HT1080 (cell line): ENCODE measurements around the gene SPTLC3. TPM values are rescaled to one million over a fixed set of nuclear protein-coding genes. Genes with fewer than 3 reads are reported as not detected.

Experiments used
- DNase-seq: peaks from one replicate; pipeline ENCODE4 v3.0.0-alpha.2; 2015; ENCODE audit warnings: low read depth
- total RNA-seq: library from RNA; depleted of rRNA; stranded (reverse); fragments of >200 nt; shearing (Covaris generic); gene quantifications from 2 replicates; pipeline ENCODE4 v1.2.3, GENCODE V29; 2014

The SPTLC3 gene
- total RNA-seq, 1 experiment from 2014 or later, result 8.6 TPM

DNA sequence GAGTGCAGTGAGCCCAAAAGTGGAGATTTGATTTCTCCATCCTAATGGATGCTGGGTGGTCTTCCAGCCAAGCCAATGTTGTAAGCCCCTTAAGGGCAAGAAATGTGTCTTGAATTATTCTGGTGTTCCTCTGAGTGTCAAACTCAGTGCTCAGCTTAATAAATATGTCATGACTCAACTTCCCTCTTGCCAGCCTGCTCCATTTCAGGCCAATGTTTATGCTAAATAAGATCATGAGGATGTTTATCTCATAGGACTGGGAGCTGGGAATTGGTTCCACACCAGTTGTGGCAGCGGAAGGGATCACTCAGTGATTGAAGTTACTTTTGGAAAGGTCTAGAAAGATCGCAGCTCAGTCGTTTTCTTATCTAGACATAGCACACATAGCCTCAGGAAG, 121.9 kb downstream of the SPTLC3 start:
- DNase-seq, result no peak

DNA sequence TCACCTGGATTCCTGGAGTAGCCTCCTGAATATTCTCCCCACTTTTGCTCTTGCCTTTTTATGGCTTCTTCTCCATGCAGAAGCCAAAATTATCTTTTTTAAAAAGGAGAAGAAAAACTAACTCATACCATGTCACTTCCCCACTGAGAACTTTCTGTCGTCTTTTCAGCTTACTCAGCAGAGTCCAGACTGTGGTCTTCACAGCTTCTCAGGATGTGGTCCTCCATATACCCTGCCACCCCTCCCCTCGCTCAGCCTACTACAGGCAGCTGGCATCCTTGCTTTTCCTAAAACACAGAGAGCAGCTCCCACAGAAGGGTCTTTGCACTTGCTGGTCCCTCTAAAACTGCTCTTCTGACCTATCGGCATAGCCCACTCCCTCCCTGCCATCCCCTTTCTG, 122.9 kb downstream of the SPTLC3 start:
- DNase-seq, result no peak

GRCh38 chr20:13139459-13140150, 130.8 kb downstream of the SPTLC3 start:
- peak; percentile 62 for DNase-seq

GRCh38 chr20:13140201-13140600, 131.4 kb downstream of the SPTLC3 start:
- no peak for DNase-seq

DNA sequence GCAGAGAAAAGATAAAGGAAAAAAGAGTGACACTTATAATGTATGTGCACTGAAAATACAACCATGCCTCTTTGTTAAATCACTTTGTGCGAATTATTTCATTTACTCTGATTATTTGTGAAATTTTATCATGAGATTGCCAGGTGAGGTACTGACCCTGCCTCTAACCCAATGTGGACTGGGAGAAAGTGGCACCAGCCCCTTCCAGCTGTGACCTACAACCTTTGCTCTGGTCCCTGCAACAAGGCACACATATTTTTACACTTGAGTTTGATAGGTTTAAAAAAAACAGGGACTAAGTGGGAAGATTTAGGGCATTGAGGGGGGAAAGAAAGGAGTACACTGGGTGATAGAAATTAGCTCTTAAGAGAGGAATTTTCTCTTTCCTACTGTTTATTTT, 132.0 kb downstream of the SPTLC3 start:
- no peak for DNase-seq

DNA sequence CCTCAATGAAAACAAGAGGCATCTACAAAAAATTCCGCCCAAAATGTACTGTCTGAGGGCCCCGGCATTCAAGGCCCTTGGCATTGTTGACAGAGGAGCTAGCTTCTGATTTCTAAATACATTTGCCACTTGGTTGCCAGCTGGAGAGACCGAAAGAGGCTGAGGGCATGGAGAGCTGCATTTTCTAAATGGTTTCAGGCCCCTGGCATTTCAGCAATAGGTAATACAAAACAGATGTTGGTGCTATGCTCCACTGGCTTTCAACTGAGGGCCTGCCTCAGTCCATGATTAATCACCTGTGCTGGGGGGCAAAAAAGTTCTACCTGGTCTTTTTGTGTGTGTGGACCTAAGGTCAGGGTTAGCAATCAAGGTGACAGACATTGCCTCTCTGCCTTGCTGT, 132.8 kb downstream of the SPTLC3 start:
- DNase-seq, result no peak

DNA sequence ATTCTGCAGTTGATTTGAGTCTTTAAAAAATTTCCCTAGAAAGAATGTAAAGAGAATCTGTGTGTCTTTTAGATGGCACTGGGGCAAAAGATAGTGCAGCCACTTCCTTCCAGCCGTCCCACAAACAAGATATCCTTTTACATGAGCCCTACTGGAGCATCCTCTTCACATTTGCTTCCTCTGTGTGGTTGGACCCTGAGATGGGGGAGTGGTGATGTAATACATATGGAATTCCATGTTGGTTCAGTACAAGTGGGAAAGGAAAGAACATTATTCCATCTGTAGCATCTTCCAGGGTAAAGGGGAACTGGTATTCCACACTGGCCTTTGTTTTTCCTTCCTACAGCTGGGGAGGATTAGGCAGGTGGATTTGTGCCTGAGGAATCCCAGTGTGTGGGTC, 133.4 kb downstream of the SPTLC3 start:
- peak; percentile 85 for DNase-seq

DNA sequence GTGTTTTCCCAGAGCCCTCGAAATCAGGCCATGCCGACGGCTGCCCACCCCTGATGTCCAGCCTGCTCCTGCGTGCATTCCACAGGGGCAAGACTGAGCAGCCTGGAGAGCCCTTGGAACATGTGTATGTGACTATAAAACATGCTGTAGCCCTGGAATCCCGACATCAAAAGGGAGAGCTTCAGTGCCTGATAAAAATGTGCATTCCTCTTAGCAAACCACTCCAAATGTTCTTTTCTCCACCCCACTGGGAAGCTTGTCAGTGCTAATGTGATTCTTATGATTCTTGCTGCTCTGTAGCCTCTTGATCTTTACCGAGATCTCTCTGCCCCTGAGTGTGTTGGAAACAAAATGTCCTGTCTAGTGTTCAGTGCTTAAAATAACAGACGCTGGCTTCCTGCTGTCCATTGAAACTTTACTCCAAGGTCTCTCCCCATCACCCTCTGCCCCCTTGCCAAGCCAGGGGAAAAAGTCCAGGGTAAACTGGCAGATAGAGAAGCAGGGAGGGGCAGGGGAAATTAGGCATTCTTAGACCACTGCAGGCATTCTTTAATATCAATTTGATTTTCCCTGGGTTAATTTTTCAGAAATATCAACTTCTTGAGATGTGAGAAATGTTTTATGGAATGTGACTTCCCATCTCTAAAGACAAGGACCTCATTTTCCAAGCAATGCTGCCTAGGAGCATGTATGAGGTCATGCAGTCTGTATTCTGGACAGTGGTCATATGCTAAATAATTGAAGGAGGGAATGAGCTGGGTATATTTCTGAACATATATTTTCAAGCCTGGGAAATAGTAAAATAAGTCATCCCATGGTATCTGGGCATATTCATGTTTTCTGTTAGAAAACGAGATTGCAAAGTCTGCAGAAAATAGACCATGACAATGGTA, 138.5 kb downstream of the SPTLC3 start:
- no peak for DNase-seq

DNA sequence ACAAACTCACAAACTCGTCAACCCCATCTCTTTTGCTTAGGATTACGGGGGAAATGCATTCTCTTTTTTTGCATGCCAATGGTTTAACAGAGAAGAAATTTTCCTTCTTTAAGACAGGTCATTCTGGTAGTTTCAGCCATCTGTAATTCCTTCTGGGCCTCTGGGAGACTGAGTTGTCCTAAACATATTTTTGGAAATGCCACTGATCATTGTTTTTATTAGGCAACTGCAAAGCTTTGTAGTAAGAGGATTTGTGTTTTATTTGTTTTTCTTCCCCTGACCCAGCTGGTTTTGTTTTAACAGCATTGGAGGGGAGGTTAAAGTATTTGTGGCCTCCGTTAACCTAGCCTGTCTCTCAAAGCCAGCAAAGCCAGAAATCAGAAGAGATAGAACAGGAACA, 139.2 kb downstream of the SPTLC3 start:
- DNase-seq, result no peak

DNA sequence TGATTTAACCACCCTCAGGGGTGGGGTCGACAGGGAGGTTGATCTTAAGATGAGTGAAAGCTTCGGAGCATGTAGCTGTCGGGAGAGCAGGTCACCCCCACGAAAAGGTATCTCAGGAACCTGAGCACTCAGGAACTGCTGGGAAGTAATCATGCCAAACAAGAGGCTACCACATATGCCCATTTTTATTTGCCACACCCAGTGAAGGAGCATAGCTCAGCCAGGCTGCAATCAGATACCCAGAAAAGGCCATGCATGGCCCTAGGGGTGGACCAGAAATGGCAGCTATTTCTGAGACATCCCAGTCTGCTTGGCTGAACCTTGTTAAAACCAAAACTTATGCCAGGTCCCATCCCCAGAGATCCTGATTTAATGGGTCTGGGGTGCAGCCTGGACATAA, 139.6 kb downstream of the SPTLC3 start:
- no peak for DNase-seq

DNA sequence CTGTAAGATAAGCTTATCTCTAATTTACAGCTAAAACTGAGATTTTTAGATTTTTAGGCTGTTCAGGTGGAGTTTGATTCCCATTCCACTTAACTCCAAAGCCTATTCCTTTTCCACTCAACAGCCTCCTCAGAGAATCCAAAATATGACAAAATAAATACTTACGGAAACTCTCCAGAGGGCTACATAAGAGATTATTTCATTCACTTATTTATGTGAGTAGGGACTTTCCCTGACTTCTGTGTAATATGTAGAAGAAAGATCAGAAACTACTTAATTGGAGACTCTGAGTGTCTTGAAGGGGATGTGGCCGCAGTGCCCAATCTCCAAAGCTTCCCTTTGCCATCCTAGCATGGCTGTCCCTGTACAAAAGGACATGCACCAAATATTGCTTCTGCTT, 140.2 kb downstream of the SPTLC3 start:
- no peak for DNase-seq

GRCh38 chr20:13149371-13150105, 140.8 kb downstream of the SPTLC3 start:
- DNase-seq, result no peak

GRCh38 chr20:13158369-13158768, 149.6 kb downstream of the SPTLC3 start:
- DNase-seq, result no peak

- DNase-seq, result no peak
Observed at GRCh38 chr20:13159889-13160288, 151.1 kb downstream of the SPTLC3 start.

GRCh38 chr20:13165203-13165602, 156.4 kb downstream of the SPTLC3 start:
- no peak for DNase-seq

DNA sequence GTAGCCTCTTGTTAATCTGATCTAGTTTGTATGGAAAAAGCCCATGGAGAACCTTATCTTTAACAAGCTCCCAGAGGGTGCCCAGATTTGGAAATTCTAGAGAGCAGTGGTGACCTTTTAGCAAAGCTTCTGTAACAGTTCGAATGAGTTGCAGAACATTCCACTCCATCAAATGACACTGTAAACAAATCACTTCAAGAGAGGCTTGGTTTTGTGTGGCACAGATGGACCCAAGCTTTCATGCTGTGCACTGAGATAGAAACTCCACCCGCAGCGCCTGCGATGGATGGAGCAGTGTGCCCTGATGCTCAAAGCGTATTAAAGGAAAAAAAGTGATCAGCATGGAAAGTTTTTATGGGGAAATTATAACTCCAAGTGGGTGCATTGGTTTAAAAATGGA, 157.2 kb downstream of the SPTLC3 start:
- no peak for DNase-seq

DNA sequence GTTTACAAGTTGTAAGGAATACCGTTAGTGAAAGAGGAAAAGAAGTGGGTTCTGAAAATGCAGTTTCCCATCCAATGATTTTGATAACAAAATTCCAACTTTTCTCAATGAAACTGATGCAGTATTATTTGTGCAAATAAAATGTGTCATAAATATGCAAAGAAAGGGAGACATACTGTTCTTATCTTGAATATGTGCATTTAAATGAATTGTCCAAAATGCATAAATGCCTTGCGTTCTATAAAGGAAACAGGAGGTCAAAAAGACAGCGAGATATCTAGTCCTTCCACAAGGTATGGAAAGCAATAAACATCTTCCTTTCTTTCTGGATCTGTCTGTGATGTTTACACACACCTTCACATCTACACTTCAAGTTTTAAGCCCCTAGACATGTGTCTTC, 157.7 kb downstream of the SPTLC3 start:
- no peak for DNase-seq

DNA sequence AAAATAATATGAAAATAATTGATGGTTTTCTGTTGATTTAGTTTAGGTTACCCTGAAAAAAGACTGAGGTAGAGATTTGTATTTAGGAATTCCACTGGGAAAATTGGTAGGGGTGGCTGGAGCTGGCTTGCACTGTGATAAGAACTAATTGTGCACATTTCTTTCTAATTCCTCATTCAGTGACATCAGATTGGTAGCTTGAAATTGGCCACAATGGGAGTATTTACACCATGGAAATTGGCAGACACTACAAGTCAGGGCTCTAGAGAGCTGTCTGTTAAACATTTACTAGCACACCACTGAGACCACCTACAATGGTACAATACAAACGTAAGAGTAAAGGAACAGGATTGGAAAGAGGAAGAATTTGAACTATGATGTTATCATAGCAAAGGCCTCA, 160.3 kb downstream of the SPTLC3 start:
- DNase-seq, result no peak

DNA sequence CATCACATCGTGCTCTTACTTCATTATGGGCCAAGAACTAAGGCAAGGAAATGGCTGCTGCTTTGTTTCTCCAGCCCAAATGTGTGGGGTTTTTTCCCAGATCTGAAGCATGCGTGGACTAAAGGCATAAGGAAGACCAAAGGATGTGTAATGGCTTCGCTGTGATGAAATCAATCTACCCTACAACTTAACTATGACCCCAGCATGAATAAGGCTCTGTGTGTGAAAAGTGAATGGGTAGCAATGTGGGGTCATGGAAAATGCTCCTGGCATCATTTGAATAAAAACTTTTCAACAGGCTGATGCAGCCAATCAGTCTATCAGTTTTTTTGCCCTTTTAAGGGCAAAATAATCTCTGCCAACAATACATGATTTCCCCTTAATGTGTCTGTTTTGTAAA, 162.0 kb downstream of the SPTLC3 start:
- DNase-seq, result no peak

GRCh38 chr20:13173201-13173600, 164.4 kb downstream of the SPTLC3 start:
- DNase-seq, result no peak

- no peak for DNase-seq
Observed at GRCh38 chr20:13174402-13174801, 165.6 kb downstream of the SPTLC3 start.
